Vagina (tissue), 2 donors: ENCODE measurements around the gene CACHD1. TPM values are rescaled to one million over a fixed set of nuclear protein-coding genes. Genes with fewer than 3 reads are reported as not detected.

ENCODE experiments used
- DNase-seq, 2 donors: peaks; one replicate each; pipeline ENCODE4 v3.0.0-alpha.2; 2017; ENCODE audit errors: extremely low spot score in 2 of 2
- H3K27ac ChIP-seq: fragments of 200-600 bp; sonication (generic); one replicate; pipeline ENCODE4 v1.5.1; 2019
- H3K27me3 ChIP-seq: fragments of 200-600 bp; sonication (generic); one replicate; pipeline ENCODE4 v1.5.1; 2019
- H3K36me3 ChIP-seq, 2 donors: fragments of 200-600 bp; sonication (generic); one replicate each; pipeline ENCODE4 v1.5.1; 2017 to 2019
- H3K4me1 ChIP-seq: fragments of 200-600 bp; sonication (generic); one replicate; pipeline ENCODE4 v1.5.1; 2019
- H3K4me3 ChIP-seq, 2 donors: fragments of 200-600 bp; sonication (generic); 1 replicate in 1 of 2; 2 replicates in 1 of 2; pipeline ENCODE4 v1.5.1; 2016 to 2019
- H3K9me3 ChIP-seq: fragments of 200-600 bp; sonication (generic); one replicate; pipeline ENCODE4 v1.5.1; 2019
- POLR2A ChIP-seq, 2 donors: fragments of 450-650 bp; IDR thresholded peaks; one replicate each; pipeline ENCODE4 v1.6.1; 2017; ENCODE audit warnings: antibody characterized with exemption in 2 of 2, mild to moderate bottlenecking in 2 of 2, moderate library complexity in 2 of 2
- POLR2AphosphoS5 ChIP-seq, 2 donors: sonication (generic); formaldehyde crosslinking; IDR thresholded peaks; one replicate each; pipeline ENCODE4 v1.9.0; 2017; ENCODE audit warnings: antibody characterized with exemption in 2 of 2, mild to moderate bottlenecking in 2 of 2, low read depth in 1 of 2; ENCODE audit not compliant: insufficient read depth in 1 of 2
- intact Hi-C: fragments of 100-400 bp; cut with DNase I; formaldehyde crosslinking; loops from one replicate; pipeline ENCODE4 v1.15.1; 2023
- total RNA-seq: library from RNA; depleted of rRNA; stranded (reverse); fragments of >200 nt; gene quantifications from one replicate; pipeline ENCODE4 v1.2.3, GENCODE V29; 2016
- TF ChIP-seq, protein P1 (sequence below), 3 experiments: fragments of 450-650 bp in 2 of 3; fragments of 200-600 bp in 1 of 3; sonication (generic) in 1 of 3; IDR thresholded peaks; one replicate each; pipeline ENCODE4 v1.5.1; 2017 to 2019; ENCODE audit warnings: antibody characterized with exemption in 3 of 3, mild to moderate bottlenecking in 2 of 3, moderate library complexity in 2 of 3

The CACHD1 gene
- total RNA-seq, 1 donor from 2014 or later: 27.7 TPM

DNA sequence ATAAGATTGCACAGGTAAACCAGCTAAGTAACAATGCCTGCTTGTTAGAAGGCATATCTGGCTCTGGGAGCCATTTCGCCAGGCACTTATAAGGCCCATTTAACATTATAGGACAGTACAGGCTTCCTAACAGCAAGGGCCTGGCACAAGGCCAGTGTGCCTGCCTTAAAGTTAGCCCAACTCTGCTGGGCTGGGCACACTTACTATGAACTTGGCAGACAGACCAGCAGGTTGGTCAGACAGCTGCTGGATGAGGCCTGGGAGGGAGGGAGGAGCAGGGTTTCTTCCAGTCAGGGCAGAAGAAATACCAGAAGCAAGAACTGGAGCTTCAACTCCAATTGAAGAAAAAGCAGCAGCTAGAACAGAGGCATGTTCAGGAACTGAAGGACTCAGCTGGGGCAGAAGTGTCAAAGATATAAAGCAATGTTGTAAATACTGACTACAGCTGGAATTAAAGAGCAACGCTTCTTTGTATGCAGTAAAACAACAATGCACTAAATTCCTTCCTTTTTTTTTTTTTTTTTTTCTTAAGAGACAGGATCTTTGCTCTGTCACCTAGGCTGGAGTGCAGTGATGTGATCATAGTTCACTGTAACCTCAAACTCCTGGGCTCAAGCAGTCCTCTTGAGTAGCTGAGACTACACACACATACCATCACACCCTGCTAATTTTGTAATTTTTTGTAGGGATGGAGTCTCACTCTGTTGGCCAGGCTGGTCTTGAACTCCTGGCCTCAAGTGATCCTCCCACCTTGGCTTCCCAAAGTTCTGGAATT, 4.9 kb downstream of the CACHD1 start:
- Histone ChIP-seq H3K4me1 (peaks cover 64% of the 10 kb centered on the region), H3K27ac (no peak overlapping the region), H3K4me3 (no peak overlapping the region), H3K9me3 (no peaks in the 10 kb centered on the region), H3K27me3 (no peaks in the 10 kb centered on the region), H3K36me3 (no peaks in the 10 kb centered on the region)
- intact Hi-C loops: loop anchor here (5.0 to 10.0 kb wide), 2 partner anchors 70 to 197 kb away; no protein-coding TSS in a partner anchor
- TF ChIP-seq POLR2AphosphoS5 (IDR thresholded peaks at IDR 0.05; ENCODE audit: insufficient read depth in 1 of 2, low read depth in 1 of 2) (no peak), POLR2A (IDR thresholded peaks at IDR 0.05) (no peak)
- TF ChIP-seq, protein P1, sequence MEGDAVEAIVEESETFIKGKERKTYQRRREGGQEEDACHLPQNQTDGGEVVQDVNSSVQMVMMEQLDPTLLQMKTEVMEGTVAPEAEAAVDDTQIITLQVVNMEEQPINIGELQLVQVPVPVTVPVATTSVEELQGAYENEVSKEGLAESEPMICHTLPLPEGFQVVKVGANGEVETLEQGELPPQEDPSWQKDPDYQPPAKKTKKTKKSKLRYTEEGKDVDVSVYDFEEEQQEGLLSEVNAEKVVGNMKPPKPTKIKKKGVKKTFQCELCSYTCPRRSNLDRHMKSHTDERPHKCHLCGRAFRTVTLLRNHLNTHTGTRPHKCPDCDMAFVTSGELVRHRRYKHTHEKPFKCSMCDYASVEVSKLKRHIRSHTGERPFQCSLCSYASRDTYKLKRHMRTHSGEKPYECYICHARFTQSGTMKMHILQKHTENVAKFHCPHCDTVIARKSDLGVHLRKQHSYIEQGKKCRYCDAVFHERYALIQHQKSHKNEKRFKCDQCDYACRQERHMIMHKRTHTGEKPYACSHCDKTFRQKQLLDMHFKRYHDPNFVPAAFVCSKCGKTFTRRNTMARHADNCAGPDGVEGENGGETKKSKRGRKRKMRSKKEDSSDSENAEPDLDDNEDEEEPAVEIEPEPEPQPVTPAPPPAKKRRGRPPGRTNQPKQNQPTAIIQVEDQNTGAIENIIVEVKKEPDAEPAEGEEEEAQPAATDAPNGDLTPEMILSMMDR (IDR thresholded peaks at IDR 0.05): no peak
- no peak for DNase-seq

DNA sequence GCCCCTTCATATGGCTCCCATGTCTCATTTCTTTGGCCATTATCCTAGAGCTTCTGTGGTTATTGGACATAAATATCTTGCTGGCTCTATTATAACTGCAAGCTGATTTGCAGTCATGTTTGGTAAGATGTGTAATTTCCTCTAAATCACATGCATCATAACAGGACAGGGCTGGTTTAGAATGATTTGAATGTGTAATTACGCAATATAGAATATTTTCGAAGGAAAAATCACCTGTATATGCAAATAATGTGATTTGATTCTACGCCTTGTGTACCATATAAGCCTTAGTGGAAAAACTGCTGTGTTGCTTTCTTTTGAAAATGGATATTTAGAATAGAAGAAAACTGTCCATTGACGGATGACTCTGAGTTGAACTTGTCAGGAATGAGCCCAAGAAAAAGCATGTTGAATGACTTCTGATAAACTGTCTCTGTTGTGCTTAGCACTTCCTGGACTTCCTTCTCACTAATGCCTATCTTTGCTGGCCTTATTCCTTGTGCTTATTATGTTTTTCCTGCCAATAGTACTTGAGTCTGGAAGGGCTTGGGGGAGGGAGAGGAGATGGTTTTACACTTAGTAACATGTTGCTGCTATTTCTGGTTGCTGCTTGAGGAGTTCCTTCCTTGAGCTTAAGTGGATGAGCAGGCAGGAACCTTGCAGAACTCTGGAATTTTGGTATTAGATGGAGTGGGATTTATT, 6.5 kb downstream of the CACHD1 start:
- intact Hi-C loops: loop anchor here (10.0 kb wide), 1 partner anchor 68 kb away; no protein-coding TSS in a partner anchor
- Histone ChIP-seq H3K27ac (peak overlapping the region; percentile 36), H3K4me1 (peaks cover 76% of the 10 kb centered on the region), H3K36me3 (no peaks in the 10 kb centered on the region), H3K9me3 (no peaks in the 10 kb centered on the region), H3K27me3 (no peaks in the 10 kb centered on the region), H3K4me3 (no peak overlapping the region)
- TF ChIP-seq, protein P1 (IDR thresholded peaks at IDR 0.05): no peak
- peak in 1 of 2 donors; percentile 85 for TF ChIP-seq POLR2AphosphoS5 (IDR thresholded peaks at IDR 0.05; ENCODE audit: insufficient read depth in 1 of 2, low read depth in 1 of 2)
- no peak for DNase-seq

DNA sequence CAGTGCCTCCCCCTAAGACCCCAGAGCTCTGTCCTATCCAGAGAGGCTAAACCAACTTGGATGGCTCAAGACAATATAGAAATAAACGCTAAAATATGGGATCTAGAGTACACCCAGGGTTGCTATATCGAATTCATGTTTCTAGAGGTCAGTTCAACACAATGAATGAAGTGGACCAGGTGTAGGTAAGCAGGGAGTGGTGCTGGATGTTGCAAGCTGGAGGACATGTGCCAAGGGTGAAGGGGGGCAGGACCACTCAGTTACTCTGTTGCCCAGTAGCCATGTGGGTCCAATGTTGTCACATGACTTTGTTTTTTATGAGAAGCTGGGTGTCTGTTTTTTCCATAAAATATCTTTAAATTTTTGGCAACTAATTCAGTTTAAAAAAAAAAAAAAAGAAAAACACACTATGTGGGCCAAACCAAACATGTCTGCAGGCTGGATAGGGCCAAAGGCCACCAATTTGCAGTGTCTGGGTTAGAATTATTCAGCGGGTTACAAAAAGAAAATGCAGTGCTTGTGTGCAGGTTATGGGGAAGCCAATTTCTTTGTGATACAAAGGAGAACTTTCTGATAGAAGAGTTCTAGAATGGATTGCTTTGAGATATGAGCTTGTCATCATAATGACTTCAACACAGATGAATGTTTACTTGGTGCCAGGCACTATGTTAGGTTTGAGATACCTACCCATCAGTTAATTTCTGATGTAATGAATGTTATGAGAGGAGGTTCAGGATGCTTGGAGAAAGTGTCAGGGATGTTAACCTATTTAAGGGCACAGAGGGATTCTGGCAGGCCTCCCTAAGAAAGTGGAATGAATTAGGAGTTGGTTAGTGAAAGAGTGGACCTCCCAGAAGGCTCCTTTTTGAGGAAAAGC, 8.9 kb downstream of the CACHD1 start:
- no peak for DNase-seq
- Histone ChIP-seq H3K27ac (no peak overlapping the region), H3K4me3 (no peak overlapping the region), H3K4me1 (peaks cover 80% of the 10 kb centered on the region), H3K27me3 (no peaks in the 10 kb centered on the region), H3K9me3 (no peaks in the 10 kb centered on the region), H3K36me3 (no peaks in the 10 kb centered on the region)
- intact Hi-C loops: loop anchor here (10.0 kb wide), 1 partner anchor 66 kb away; no protein-coding TSS in a partner anchor
- TF ChIP-seq, protein P1 (IDR thresholded peaks at IDR 0.05): no peak
- TF ChIP-seq POLR2A (IDR thresholded peaks at IDR 0.05) (no peak), POLR2AphosphoS5 (IDR thresholded peaks at IDR 0.05; ENCODE audit: insufficient read depth in 1 of 2, low read depth in 1 of 2) (no peak)

DNA sequence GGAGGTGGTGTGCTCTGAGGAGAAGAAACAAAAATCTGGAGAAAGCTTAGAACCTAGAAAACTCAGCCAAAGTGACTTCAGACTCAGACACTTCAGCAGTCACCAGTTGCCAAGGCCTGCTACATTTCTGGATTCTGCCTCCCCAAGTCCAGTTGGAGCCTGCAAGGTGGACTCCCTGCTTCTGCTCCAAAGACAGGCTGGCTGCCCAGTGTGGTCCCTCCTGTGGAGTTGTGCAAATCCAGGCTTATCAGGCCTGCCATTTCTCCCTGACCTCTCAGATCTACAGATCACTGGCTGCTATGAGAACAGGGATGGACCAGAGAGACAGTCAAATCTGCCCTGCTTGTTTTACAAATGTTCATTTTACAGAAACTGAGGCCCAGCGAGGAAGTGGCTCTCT, 9.9 kb downstream of the CACHD1 start:
- Histone ChIP-seq H3K4me1 (peaks cover 83% of the 10 kb centered on the region), H3K9me3 (no peaks in the 10 kb centered on the region), H3K27me3 (no peaks in the 10 kb centered on the region), H3K4me3 (no peak overlapping the region), H3K36me3 (no peaks in the 10 kb centered on the region), H3K27ac (no peak overlapping the region)
- intact Hi-C loops: loop anchor here (10.0 kb wide), 1 partner anchor 65 kb away; no protein-coding TSS in a partner anchor
- TF ChIP-seq, protein P1 (IDR thresholded peaks at IDR 0.05): no peak
- TF ChIP-seq POLR2A (IDR thresholded peaks at IDR 0.05) (no peak), POLR2AphosphoS5 (IDR thresholded peaks at IDR 0.05; ENCODE audit: insufficient read depth in 1 of 2, low read depth in 1 of 2) (no peak)
- DNase-seq: no peak
